T-cell (primary cell): ENCODE measurements around the gene FZD7. TPM values are rescaled to one million over a fixed set of nuclear protein-coding genes. Genes with fewer than 3 reads are reported as not detected.

Experiments
- ATAC-seq, 4 experiments: fragments of 200-7000 bp in 3 of 4; fragments of 150-1000 bp in 1 of 4; cut with Tn5 transposase; replicated peaks in 1 of 4; 1 replicate in 3 of 4; 2 replicates in 1 of 4; pipeline ENCODE4 v1.10.0; 2021; ENCODE audit warnings: moderate library complexity in 3 of 4, mild to moderate bottlenecking in 2 of 4, moderate number of reproducible peaks in 1 of 4
- CTCF ChIA-PET, 2 donors: fragments of 300-600 bp; sonication (Branson Sonifier 250); formaldehyde crosslinking; loops; one replicate each; lab custom pipeline; 2022; ENCODE audit warnings: antibody characterized with exemption in 2 of 2; lab: Charles Lee
- POLR2A ChIA-PET, 2 donors: fragments of 300-600 bp; sonication (Branson Sonifier 250); formaldehyde crosslinking; loops; one replicate each; lab custom pipeline; 2022; ENCODE audit warnings: antibody characterized with exemption in 2 of 2; lab: Charles Lee
- DNase-seq, 35 experiments: peaks; one replicate each; pipeline versions ENCODE4 v3.0.0 to v3.0.0-alpha.2; 2013 to 2023
- H3K27ac ChIP-seq: one replicate; pipeline ENCODE4 v1.5.1; 2013; ENCODE audit warnings: low read length
- H3K27me3 ChIP-seq, 2 experiments: replicated peaks in 1 of 2; 1 replicate in 1 of 2; 2 replicates in 1 of 2; pipeline versions ENCODE4 v1.6.1 to v1.7.0; 2013; ENCODE audit warnings: low read length in 1 of 2, mixed read lengths in 1 of 2; ENCODE audit not compliant: control insufficient read depth in 2 of 2, insufficient read depth in 2 of 2; ENCODE audit errors: extremely low read depth in 1 of 2
- H3K36me3 ChIP-seq, 2 donors: 1 replicate in 1 of 2; 2 replicates in 1 of 2; pipeline versions ENCODE4 v1.6.1 to v1.7.0; 2013; ENCODE audit warnings: low read length in 1 of 2; ENCODE audit not compliant: control insufficient read depth in 2 of 2, insufficient read depth in 1 of 2; ENCODE audit errors: extremely low read depth in 1 of 2
- H3K4me1 ChIP-seq, 2 experiments: 1 replicate in 1 of 2; 2 replicates in 1 of 2; pipeline versions ENCODE4 v1.6.1 to v1.7.0; 2013; ENCODE audit warnings: low read length in 2 of 2, mixed read lengths in 1 of 2; ENCODE audit not compliant: insufficient read depth in 2 of 2, control insufficient read depth in 1 of 2; ENCODE audit errors: extremely low read depth in 1 of 2
- H3K4me3 ChIP-seq, 2 donors: 1 replicate in 1 of 2; 2 replicates in 1 of 2; pipeline versions ENCODE4 v1.5.1 to v1.7.0; 2013; ENCODE audit warnings: mild to moderate bottlenecking in 2 of 2, low read length in 1 of 2, moderate library complexity in 1 of 2; ENCODE audit not compliant: control insufficient read depth in 1 of 2; ENCODE audit errors: extremely low read depth in 1 of 2
- H3K9me3 ChIP-seq: 2 replicates; pipeline ENCODE4 v1.7.0; 2013
- H3K27ac Mint-ChIP-seq, 2 donors: one replicate each; pipeline ENCODE4 v1.8.0; 2020 to 2021; ENCODE audit warnings: mild to moderate bottlenecking in 2 of 2, mixed read lengths in 2 of 2
- H3K27me3 Mint-ChIP-seq, 2 donors: one replicate each; pipeline ENCODE4 v1.8.0; 2021 to 2022; ENCODE audit warnings: mixed read lengths in 2 of 2
- H3K36me3 Mint-ChIP-seq: one replicate; pipeline ENCODE4 v1.8.0; 2021; ENCODE audit warnings: mixed read lengths
- H3K4me1 Mint-ChIP-seq, 3 donors: one replicate each; pipeline ENCODE4 v1.8.0; 2020 to 2022; ENCODE audit warnings: mixed read lengths in 3 of 3, mild to moderate bottlenecking in 1 of 3
- H3K4me3 Mint-ChIP-seq, 3 donors: one replicate each; pipeline ENCODE4 v1.8.0; 2020 to 2022; ENCODE audit warnings: mild to moderate bottlenecking in 3 of 3, mixed read lengths in 3 of 3, moderate library complexity in 3 of 3
- H3K9me3 Mint-ChIP-seq, 3 donors: one replicate each; pipeline ENCODE4 v1.8.0; 2020 to 2022; ENCODE audit warnings: mixed read lengths in 3 of 3
- WGBS: methylation state at CpG from one replicate; pipeline ENCODE4 v1.1.5; 2013; ENCODE audit warnings: missing lambda C conversion rate; ENCODE audit not compliant: insufficient coverage; 5-methylcytosine and 5-hydroxymethylcytosine counted together
- total RNA-seq, 35 experiments: library from RNA in 6 of 35; stranded (reverse) in 6 of 35; fragments of 120-200 nt in 1 of 35; gene quantifications; one replicate each; pipeline versions ENCODE4 v1.2.1 to v1.2.4 and lab custom pipeline; 2013 to 2026

FZD7 gene
- total RNA-seq, 5 donors from 2014 or later (not counting 1 experiment from before 2014, with no cell fraction given) = 0.15 to 0.93 (median 0.56) TPM

- 100% methylated on average over 4 of the region's 11 CpGs for WGBS
- CTCF ChIA-PET = no interaction called here
Measured at GRCh38 chr2:202072737-202073401, 39.2 kb downstream of the FZD7 start, which contains the start of gene KIAA2012. KIAA2012 (plus strand) TSS chr2:202073255; CDS start chr2:202073628, 373 bp downstream.

DNA sequence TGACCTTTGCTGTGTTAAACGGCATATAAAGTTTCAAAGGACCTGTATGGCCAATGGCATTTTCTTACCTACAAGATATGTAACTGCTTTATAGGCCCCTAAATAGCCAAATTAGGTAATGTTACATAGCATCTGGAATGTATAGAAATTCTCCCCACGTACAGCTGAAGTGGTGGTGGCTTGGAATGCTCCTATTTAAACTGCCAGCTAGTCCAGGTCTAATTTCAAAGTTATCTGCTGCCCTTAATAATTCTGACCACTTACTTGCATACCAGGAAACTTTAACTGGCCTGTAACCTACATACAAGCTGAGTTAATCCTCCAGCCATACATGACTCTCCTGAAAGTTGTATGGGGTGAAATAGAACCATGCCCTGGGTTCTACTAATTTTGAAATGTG, 40.7 kb downstream of the FZD7 start:
- Mint-ChIP-seq H3K27me3 (no peaks in the 10 kb centered on the region), H3K27ac (no peak overlapping the region), H3K4me1 (no peaks in the 10 kb centered on the region), H3K4me3 (no peak overlapping the region), H3K36me3 (no peaks in the 10 kb centered on the region), H3K9me3 (no peaks in the 10 kb centered on the region)
- Histone ChIP-seq H3K4me1 (no peaks in the 10 kb centered on the region), H3K36me3 (no peaks in the 10 kb centered on the region), H3K27ac (no peak overlapping the region), H3K4me3 (no peak overlapping the region), H3K9me3 (no peaks in the 10 kb centered on the region), H3K27me3 (peaks cover 0 to 3% of the 10 kb centered on the region in 2 experiments)
- DNase-seq (no peak), ATAC-seq (no peak)
- no CpG with 5 or more reads among the region's 2 CpGs for WGBS
- POLR2A ChIA-PET = no interaction called here
- CTCF ChIA-PET = no interaction called here

More at GRCh38 chr2:202072737-202073401, 39.2 kb downstream of the FZD7 start, which contains the start of gene KIAA2012:
- Mint-ChIP-seq H3K27ac (no peak within 1 kb of the TSS), H3K9me3 (no peaks in the 10 kb centered on the region), H3K36me3 (no peaks in the 10 kb centered on the region), H3K4me1 (no peaks in the 10 kb centered on the region), H3K4me3 (no peak within 1 kb of the TSS), H3K27me3 (no peaks in the 10 kb centered on the region)
- Histone ChIP-seq H3K4me1 (no peaks in the 10 kb centered on the region), H3K27ac (no peak within 1 kb of the TSS), H3K36me3 (no peaks in the 10 kb centered on the region), H3K9me3 (no peaks in the 10 kb centered on the region), H3K4me3 (no peak within 1 kb of the TSS), H3K27me3 (peaks cover 0 to 3% of the 10 kb centered on the region in 2 experiments)
- DNase-seq (no peak), ATAC-seq (no peak)
- POLR2A ChIA-PET = no interaction called here

- ATAC-seq (no peak), DNase-seq (no peak)
- no peaks in the 10 kb centered on the region for H3K9me3 ChIP-seq
- Mint-ChIP-seq H3K9me3 (peaks cover 0 to 7% (median 3%) of the 10 kb centered on the region in 3 donors), H3K27me3 (peaks cover 0 to 3% of the 10 kb centered on the region in 2 donors), H3K36me3 (no peaks in the 10 kb centered on the region), H3K4me3 (no peak overlapping the region), H3K27ac (no peak overlapping the region), H3K4me1 (no peaks in the 10 kb centered on the region)
- H3K27me3 ChIP-seq = peaks cover 0 to 9% of the 10 kb centered on the region in 2 experiments
- ChIA-PET CTCF (no interaction called here), POLR2A (no interaction called here)
- H3K27ac ChIP-seq = no peak overlapping the region
- 83% methylated on average over 1 of the region's 5 CpGs for WGBS
- no peaks in the 10 kb centered on the region for H3K4me1 ChIP-seq
- no peak overlapping the region for H3K4me3 ChIP-seq
- no peaks in the 10 kb centered on the region for H3K36me3 ChIP-seq
Measured at GRCh38 chr2:202079310-202079709, 45.7 kb downstream of the FZD7 start.

- Mint-ChIP-seq H3K4me3 (no peak overlapping the region), H3K4me1 (no peaks in the 10 kb centered on the region), H3K9me3 (peaks cover 0 to 7% (median 3%) of the 10 kb centered on the region in 3 donors), H3K36me3 (no peaks in the 10 kb centered on the region), H3K27ac (no peak overlapping the region), H3K27me3 (peaks cover 0 to 3% of the 10 kb centered on the region in 2 donors)
- WGBS = 90% methylated on average over 4 of the region's 6 CpGs
- no peaks in the 10 kb centered on the region for H3K9me3 ChIP-seq
- no peak overlapping the region for H3K27ac ChIP-seq
- POLR2A ChIA-PET = no interaction called here
- peaks cover 0 to 10% of the 10 kb centered on the region in 2 experiments for H3K27me3 ChIP-seq
- no peaks in the 10 kb centered on the region for H3K36me3 ChIP-seq
- ATAC-seq = no peak
- no peak overlapping the region for H3K4me3 ChIP-seq
- CTCF ChIA-PET = no interaction called here
- H3K4me1 ChIP-seq = no peaks in the 10 kb centered on the region
- no peak for DNase-seq
Measured at GRCh38 chr2:202084265-202084664, 50.6 kb downstream of the FZD7 start.

Other genes starting within 250 kb of the FZD7 start
- gene CDK15, start 227.3 kb upstream of the FZD7 start, total RNA-seq = not detected
- gene KIAA2012, start 39.4 kb downstream of the FZD7 start, total RNA-seq = not detected
- 10 to 100 TPM; 50.5 to 62.9 (median 53.8) TPM for gene SUMO1, start 204.7 kb downstream of the FZD7 start, total RNA-seq
- gene NOP58, start 231.9 kb downstream of the FZD7 start, total RNA-seq = 100 to 1,000 TPM in 4 of 5 donors, 10 to 100 TPM in 1; 99.8 to 218 (median 117) TPM